Loucy (cell line): ENCODE results near the gene ARHGAP6.

Source experiments
- CTCF ChIP-seq: fragments of 200-600 bp; sonication (generic); conservative IDR thresholded peaks from 2 replicates; pipeline ENCODE4 v1.5.1; 2014; ENCODE audit warnings: mild to moderate bottlenecking, antibody characterized with exemption, low read length
- EZH2phosphoT487 ChIP-seq: fragments of 200-600 bp; IDR thresholded peaks from 2 replicates; pipeline ENCODE4 v1.6.1; 2018; ENCODE audit warnings: antibody characterized with exemption, mild to moderate bottlenecking, moderate library complexity, borderline replicate concordance

GRCh38 chrX:11187001-11187400 lies 478.7 kb downstream of the ARHGAP6 start:
- TF ChIP-seq CTCF (no peak), EZH2phosphoT487 (no peak)
